H9 (cell line): ENCODE measurements around the gene RELA. TPM values are rescaled to one million over a fixed set of nuclear protein-coding genes. Genes with fewer than 3 reads are reported as not detected.
"Not testable (repeated sequence)": the region's sequence is repeated elsewhere in the genome, so short reads cannot be mapped to it uniquely, and the experiment has no call there.

Experiments
- DNase-seq: peaks from one replicate; pipeline ENCODE4 v3.0.0-alpha.2; 2017
- H2AFZ ChIP-seq: one replicate; pipeline ENCODE4 v1.6.1; 2013; ENCODE audit warnings: mild to moderate bottlenecking, low read length, control low read depth, moderate library complexity
- H2AK5ac ChIP-seq: 2 replicates; pipeline ENCODE4 v1.6.1; 2013; ENCODE audit warnings: low read length, control low read depth, mixed read lengths; ENCODE audit not compliant: insufficient read length
- H2BK120ac ChIP-seq: one replicate; pipeline ENCODE4 v1.6.1; 2013; ENCODE audit warnings: low read depth, mild to moderate bottlenecking, low read length, control low read depth, inconsistent platforms; ENCODE audit not compliant: poor library complexity, severe bottlenecking
- H2BK12ac ChIP-seq: 2 replicates; pipeline ENCODE4 v1.6.1; 2013; ENCODE audit warnings: low read length, control low read depth, mixed read lengths, low read depth; ENCODE audit not compliant: insufficient read length
- H2BK15ac ChIP-seq: 2 replicates; pipeline ENCODE4 v1.6.1; 2013; ENCODE audit warnings: low read depth, low read length, control low read depth
- H2BK20ac ChIP-seq: one replicate; pipeline ENCODE4 v1.6.1; 2013; ENCODE audit warnings: low read depth, mild to moderate bottlenecking, low read length, control low read depth, inconsistent platforms; ENCODE audit not compliant: poor library complexity, severe bottlenecking
- H2BK5ac ChIP-seq: 2 replicates; pipeline ENCODE4 v1.6.1; 2013; ENCODE audit warnings: low read length, control low read depth, mixed read lengths; ENCODE audit not compliant: insufficient read length
- H3K14ac ChIP-seq: 2 replicates; pipeline ENCODE4 v1.6.1; 2013; ENCODE audit warnings: low read length, control low read depth; ENCODE audit not compliant: insufficient read depth
- H3K18ac ChIP-seq: 2 replicates; pipeline ENCODE4 v1.6.1; 2013; ENCODE audit warnings: low read depth, mild to moderate bottlenecking, mixed read lengths, low read length, control low read depth; ENCODE audit not compliant: insufficient read length
- H3K23ac ChIP-seq: 2 replicates; pipeline ENCODE4 v1.6.1; 2013; ENCODE audit warnings: low read length, control low read depth, mixed read lengths, low read depth; ENCODE audit not compliant: insufficient read length
- H3K23me2 ChIP-seq: 2 replicates; pipeline ENCODE4 v1.6.1; 2013; ENCODE audit warnings: low read depth, mild to moderate bottlenecking, mixed read lengths, low read length, control low read depth; ENCODE audit not compliant: insufficient read length, poor library complexity, severe bottlenecking
- H3K27ac ChIP-seq: 2 replicates; pipeline ENCODE4 v1.5.1; 2013; ENCODE audit warnings: low read length, control low read depth, mixed read lengths, low read depth; ENCODE audit not compliant: insufficient read length
- H3K27me3 ChIP-seq: 2 replicates; pipeline ENCODE4 v1.6.1; 2013; ENCODE audit warnings: low read length, control low read depth, inconsistent platforms; ENCODE audit not compliant: insufficient read depth
- H3K4ac ChIP-seq: 2 replicates; pipeline ENCODE4 v1.6.1; 2013; ENCODE audit warnings: low read depth, mild to moderate bottlenecking, control low read depth, inconsistent platforms, low read length, moderate library complexity
- H3K4me1 ChIP-seq: 2 replicates; pipeline ENCODE4 v1.6.1; 2013; ENCODE audit warnings: low read length, control low read depth, inconsistent platforms; ENCODE audit not compliant: insufficient read depth
- H3K4me2 ChIP-seq: 2 replicates; pipeline ENCODE4 v1.6.1; 2013; ENCODE audit warnings: low read length, control low read depth, mixed read lengths; ENCODE audit not compliant: insufficient read length, insufficient read depth
- H3K56ac ChIP-seq: 2 replicates; pipeline ENCODE4 v1.6.1; 2013; ENCODE audit warnings: low read depth, mild to moderate bottlenecking, mixed read lengths, low read length, control low read depth; ENCODE audit not compliant: insufficient read length
- H3K79me1 ChIP-seq: 2 replicates; pipeline ENCODE4 v1.6.1; 2013; ENCODE audit warnings: low read depth, mild to moderate bottlenecking, moderate library complexity, low read length, control low read depth, inconsistent platforms; ENCODE audit not compliant: insufficient read depth, poor library complexity, severe bottlenecking
- H3K79me2 ChIP-seq: 2 replicates; pipeline ENCODE4 v1.6.1; 2013; ENCODE audit warnings: low read length, control low read depth, inconsistent platforms; ENCODE audit not compliant: insufficient read depth
- H3K9ac ChIP-seq: 2 replicates; pipeline ENCODE4 v1.6.1; 2013; ENCODE audit warnings: low read length, control low read depth, mixed read lengths; ENCODE audit not compliant: insufficient read length; ENCODE audit errors: extremely low read depth
- H3K9me3 ChIP-seq: one replicate; pipeline ENCODE4 v1.6.1; 2013; ENCODE audit warnings: low read depth, low read length, inconsistent platforms; ENCODE audit not compliant: control insufficient read depth
- H3T11ph ChIP-seq: one replicate; pipeline ENCODE4 v1.6.1; 2013; ENCODE audit warnings: mild to moderate bottlenecking, low read length, control low read depth, inconsistent platforms
- H4K20me1 ChIP-seq: one replicate; pipeline ENCODE4 v1.6.1; 2013; ENCODE audit not compliant: control insufficient read depth, insufficient read length, insufficient read depth
- H4K5ac ChIP-seq: 2 replicates; pipeline ENCODE4 v1.6.1; 2013; ENCODE audit warnings: low read depth, mild to moderate bottlenecking, mixed read lengths, low read length, control low read depth; ENCODE audit not compliant: insufficient read length
- H4K8ac ChIP-seq: replicated peaks from 2 replicates; pipeline ENCODE4 v1.6.1; 2013; ENCODE audit warnings: low read length, control low read depth, mixed read lengths, low read depth; ENCODE audit not compliant: insufficient read length
- H4K91ac ChIP-seq: 2 replicates; pipeline ENCODE4 v1.6.1; 2013; ENCODE audit warnings: low read depth, mild to moderate bottlenecking, moderate library complexity, mixed read lengths, low read length, control low read depth; ENCODE audit not compliant: insufficient read length
- H3K27ac Mint-ChIP-seq, 3 experiments: 2 replicates in 2 of 3; 3 replicates in 1 of 3; pipeline ENCODE4 v1.8.0; 2020 to 2021; ENCODE audit warnings: mixed read lengths in 3 of 3, mild to moderate bottlenecking in 1 of 3, moderate library complexity in 1 of 3
- H3K27me3 Mint-ChIP-seq: 2 replicates; pipeline ENCODE4 v1.8.0; 2021; ENCODE audit warnings: low read depth, mild to moderate bottlenecking, moderate library complexity, mixed read lengths
- H3K36me3 Mint-ChIP-seq, 3 experiments: 2 replicates in 2 of 3; 3 replicates in 1 of 3; pipeline ENCODE4 v1.8.0; 2020 to 2021; ENCODE audit warnings: low read depth in 3 of 3, mixed read lengths in 3 of 3; ENCODE audit not compliant: insufficient read depth in 1 of 3
- H3K4me1 Mint-ChIP-seq, 2 experiments: 2 replicates each; pipeline ENCODE4 v1.8.0; 2020; ENCODE audit warnings: mixed read lengths in 2 of 2
- H3K4me3 Mint-ChIP-seq, 2 experiments: 2 replicates in 1 of 2; 3 replicates in 1 of 2; pipeline ENCODE4 v1.8.0; 2020 to 2021; ENCODE audit warnings: mild to moderate bottlenecking in 2 of 2, mixed read lengths in 2 of 2, moderate library complexity in 1 of 2
- H3K9me3 Mint-ChIP-seq, 2 experiments: 2 replicates in 1 of 2; 3 replicates in 1 of 2; pipeline ENCODE4 v1.8.0; 2020; ENCODE audit warnings: mild to moderate bottlenecking in 2 of 2, mixed read lengths in 2 of 2, moderate library complexity in 1 of 2
- WGBS: extraction: QIAGEN DNeasy Blood & Tissue Kit; methylation state at CpG from one replicate; pipeline ENCODE4 v1.1.7; 2013; ENCODE audit warnings: missing lambda C conversion rate, low lambda C conversion rate, mixed read lengths; ENCODE audit not compliant: insufficient read length; ENCODE audit errors: extremely low coverage; 5-methylcytosine and 5-hydroxymethylcytosine counted together
- total RNA-seq: library from RNA; stranded (reverse); gene quantifications from 2 replicates; pipeline ENCODE4 v1.2.1, GENCODE V29; 2021
- TF ChIP-seq, protein P1 (sequence below): fragments of 200-600 bp; sonication (generic); conservative IDR thresholded peaks from 3 replicates; pipeline ENCODE4 v1.8.0; 2021; ENCODE audit warnings: antibody characterized with exemption, mild to moderate bottlenecking

RELA gene
- total RNA-seq, 1 experiment from 2014 or later, result 48.8 TPM

DNA sequence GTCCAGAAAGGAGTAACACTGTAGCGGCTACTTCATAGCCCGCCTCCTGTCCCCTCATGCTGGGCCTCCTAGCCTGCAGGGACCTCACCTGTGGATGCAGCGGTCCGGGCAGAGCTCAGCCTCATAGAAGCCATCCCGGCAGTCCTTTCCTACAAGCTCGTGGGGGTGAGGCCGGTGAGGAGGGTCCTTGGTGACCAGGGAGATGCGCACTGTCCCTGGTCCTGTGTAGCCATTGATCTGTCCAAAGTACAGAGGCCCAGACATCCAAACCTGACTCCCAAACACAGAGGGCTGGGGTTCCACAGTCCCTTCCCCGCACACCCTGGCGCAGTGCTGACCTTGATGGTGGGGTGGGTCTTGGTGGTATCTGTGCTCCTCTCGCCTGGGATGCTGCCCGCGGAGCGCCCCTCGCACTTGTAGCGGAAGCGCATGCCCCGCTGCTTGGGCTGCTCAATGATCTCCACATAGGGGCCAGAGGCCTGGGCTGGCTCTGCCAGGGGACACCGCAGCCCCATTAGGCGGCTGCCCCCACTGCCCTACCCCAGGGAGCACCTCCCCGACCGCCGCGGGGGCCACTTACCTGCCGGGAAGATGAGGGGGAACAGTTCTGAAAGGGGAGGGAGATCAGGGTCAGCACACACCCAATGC is 993 bp downstream of the RELA start:
- DNase-seq, result no peak
- Histone ChIP-seq H2BK15ac (no peak overlapping the region), H3K23me2 (peaks cover 13% of the 10 kb centered on the region), H2AK5ac (no peak overlapping the region), H2BK120ac (no peak overlapping the region), H3T11ph (no peak overlapping the region), H3K4me2 (peak overlapping the region; percentile 88), H4K5ac (no peak overlapping the region), H3K27ac (no peak overlapping the region), H3K4ac (no peak overlapping the region), H3K14ac (no peak overlapping the region), H3K9me3 (no peaks in the 10 kb centered on the region), H2BK5ac (no peak overlapping the region), H4K20me1 (no peaks in the 10 kb centered on the region), H3K9ac (peak overlapping the region; percentile 61), H2AFZ (no peak overlapping the region), H3K79me2 (no peaks in the 10 kb centered on the region), H3K56ac (no peak overlapping the region), H2BK12ac (no peak overlapping the region), H2BK20ac (no peak overlapping the region), H3K18ac (peak overlapping the region; percentile 27), H3K27me3 (no peaks in the 10 kb centered on the region), H3K4me1 (no peaks in the 10 kb centered on the region), H3K23ac (no peak overlapping the region), H4K8ac (no peak overlapping the region), H3K79me1 (peaks cover 3% of the 10 kb centered on the region), H4K91ac (no peak overlapping the region)
- H3K4me1 Mint-ChIP-seq, result peaks cover 4 to 6% of the 10 kb centered on the region in 2 experiments
- no peaks in the 10 kb centered on the region for H3K27me3 Mint-ChIP-seq
- TF ChIP-seq, protein P1, sequence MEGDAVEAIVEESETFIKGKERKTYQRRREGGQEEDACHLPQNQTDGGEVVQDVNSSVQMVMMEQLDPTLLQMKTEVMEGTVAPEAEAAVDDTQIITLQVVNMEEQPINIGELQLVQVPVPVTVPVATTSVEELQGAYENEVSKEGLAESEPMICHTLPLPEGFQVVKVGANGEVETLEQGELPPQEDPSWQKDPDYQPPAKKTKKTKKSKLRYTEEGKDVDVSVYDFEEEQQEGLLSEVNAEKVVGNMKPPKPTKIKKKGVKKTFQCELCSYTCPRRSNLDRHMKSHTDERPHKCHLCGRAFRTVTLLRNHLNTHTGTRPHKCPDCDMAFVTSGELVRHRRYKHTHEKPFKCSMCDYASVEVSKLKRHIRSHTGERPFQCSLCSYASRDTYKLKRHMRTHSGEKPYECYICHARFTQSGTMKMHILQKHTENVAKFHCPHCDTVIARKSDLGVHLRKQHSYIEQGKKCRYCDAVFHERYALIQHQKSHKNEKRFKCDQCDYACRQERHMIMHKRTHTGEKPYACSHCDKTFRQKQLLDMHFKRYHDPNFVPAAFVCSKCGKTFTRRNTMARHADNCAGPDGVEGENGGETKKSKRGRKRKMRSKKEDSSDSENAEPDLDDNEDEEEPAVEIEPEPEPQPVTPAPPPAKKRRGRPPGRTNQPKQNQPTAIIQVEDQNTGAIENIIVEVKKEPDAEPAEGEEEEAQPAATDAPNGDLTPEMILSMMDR, result no peak
- WGBS, result no CpG with 5 or more reads among the region's 25 CpGs
- H3K9me3 Mint-ChIP-seq, result no peaks in the 10 kb centered on the region
- peak overlapping the region; percentile 81 to 89 for H3K4me3 Mint-ChIP-seq
- H3K27ac Mint-ChIP-seq, result no peak overlapping the region
- peaks cover 30 to 46% (median 43%) of the 10 kb centered on the region in 3 experiments; a peak in 6 of 7 replicates for H3K36me3 Mint-ChIP-seq

DNA sequence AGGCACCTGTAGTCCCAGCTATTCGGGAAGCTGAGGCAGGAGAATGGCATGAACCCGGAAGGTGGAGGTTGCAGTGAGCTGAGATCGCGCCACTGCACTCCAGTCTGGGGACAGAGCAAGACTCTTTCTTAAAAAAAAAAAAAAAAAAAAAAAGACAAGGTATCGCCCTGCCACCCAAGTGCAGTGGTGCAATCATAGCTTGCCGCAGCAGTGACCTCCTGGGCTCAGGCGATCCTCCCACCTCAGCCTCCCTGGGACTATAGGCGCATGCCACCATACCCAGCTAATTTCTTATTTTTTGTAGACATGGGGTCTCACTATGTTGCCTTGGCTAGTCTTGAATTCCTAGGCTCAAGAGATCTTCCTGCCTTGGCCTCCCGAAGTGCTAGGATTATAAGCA is 1.8 kb downstream of the RELA start:
- H3K79me2 ChIP-seq, H3T11ph ChIP-seq, H3K9ac ChIP-seq, H2AK5ac ChIP-seq, H3K56ac ChIP-seq, H4K5ac ChIP-seq, H2BK15ac ChIP-seq, H3K9me3 Mint-ChIP-seq, H3K27ac Mint-ChIP-seq, H3K27me3 ChIP-seq, H2BK5ac ChIP-seq, H4K8ac ChIP-seq, H3K18ac ChIP-seq, H3K27ac ChIP-seq, H3K79me1 ChIP-seq, H2BK12ac ChIP-seq, H3K4me1 ChIP-seq, H3K4me2 ChIP-seq, H4K91ac ChIP-seq, H3K9me3 ChIP-seq, H3K4me1 Mint-ChIP-seq, DNase-seq, H3K4ac ChIP-seq, H2BK120ac ChIP-seq, H3K27me3 Mint-ChIP-seq, H2BK20ac ChIP-seq, H3K14ac ChIP-seq, H3K23ac ChIP-seq, H2AFZ ChIP-seq, H4K20me1 ChIP-seq: not testable (repeated sequence)
- H3K36me3 Mint-ChIP-seq, result peaks cover 35 to 52% (median 52%) of the 10 kb centered on the region in 3 experiments; a peak in 6 of 7 replicates
- WGBS, result no CpG with 5 or more reads among the region's 9 CpGs
- peak overlapping the region; percentile 57 to 81; a peak in 3 of 5 replicates for H3K4me3 Mint-ChIP-seq
- H3K23me2 ChIP-seq, result peaks cover 13% of the 10 kb centered on the region
